GM21423 (cell line): Measurements from ENCODE around the gene PRKAR1B.

ENCODE experiments used
- ATAC-seq: cut with Tn5 transposase; IDR thresholded peaks from one replicate; pipeline ENCODE4 v1.9.1; 2021; ENCODE audit warnings: mild to moderate bottlenecking, moderate library complexity; ENCODE audit not compliant: unreplicated experiment

PRKAR1B gene

GRCh38 chr7:741850-742249 is 14.8 kb upstream of the PRKAR1B start:
- no peak for ATAC-seq

DNA sequence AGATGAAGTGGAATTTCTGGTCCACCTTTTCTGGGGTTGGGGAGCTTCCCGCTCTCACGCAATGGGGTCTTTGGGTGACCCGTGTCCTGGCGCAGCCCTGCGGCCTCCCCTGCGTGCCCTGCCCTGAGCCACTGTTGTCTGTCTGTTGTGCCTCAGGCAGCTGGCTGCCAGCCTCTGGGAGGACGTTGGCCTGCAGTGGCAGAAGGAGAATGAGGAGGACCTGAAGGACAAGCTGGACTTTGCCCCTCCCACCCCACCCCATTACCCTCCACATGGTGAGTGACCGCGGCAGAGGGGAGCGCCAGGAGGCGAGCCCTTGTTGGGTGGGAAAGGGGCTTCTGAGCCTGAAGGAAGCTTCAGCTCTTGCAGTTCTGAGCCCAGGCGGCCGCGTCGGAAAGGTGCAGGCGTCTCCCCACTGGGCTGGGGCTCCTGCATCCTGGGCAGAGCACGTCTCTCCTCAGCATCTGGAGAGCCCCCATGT is 14.2 kb upstream of the PRKAR1B start:
- no peak for ATAC-seq

- ATAC-seq = no peak
Measured at GRCh38 chr7:739983-740942, 13.2 kb upstream of the PRKAR1B start.

DNA sequence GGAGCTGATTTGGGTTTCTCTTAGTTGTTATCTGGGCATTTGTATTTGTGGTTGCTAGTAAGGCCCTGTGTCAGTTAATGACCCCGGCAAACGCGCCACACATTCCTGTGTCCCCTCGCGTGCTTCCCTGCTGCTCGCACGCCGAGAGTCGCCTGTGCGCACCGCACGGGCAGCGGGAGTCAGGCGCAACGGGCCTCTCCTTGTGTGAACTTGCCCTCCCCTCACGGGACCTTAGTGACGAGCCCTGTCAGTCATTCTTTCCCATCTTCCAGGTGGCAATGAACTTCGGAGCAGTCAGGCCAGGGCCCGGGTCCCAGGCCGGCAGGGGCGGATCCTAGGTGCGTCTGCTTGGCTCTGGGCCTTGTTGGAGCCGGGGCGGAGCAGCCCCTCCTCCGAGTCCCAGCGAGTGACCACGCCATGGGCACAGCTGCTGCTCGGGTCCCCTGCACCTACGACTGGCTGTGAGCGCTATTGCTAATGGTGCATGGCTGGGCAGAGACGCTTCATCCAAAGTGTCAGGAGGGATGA is 12.4 kb upstream of the PRKAR1B start:
- ATAC-seq = no peak

DNA sequence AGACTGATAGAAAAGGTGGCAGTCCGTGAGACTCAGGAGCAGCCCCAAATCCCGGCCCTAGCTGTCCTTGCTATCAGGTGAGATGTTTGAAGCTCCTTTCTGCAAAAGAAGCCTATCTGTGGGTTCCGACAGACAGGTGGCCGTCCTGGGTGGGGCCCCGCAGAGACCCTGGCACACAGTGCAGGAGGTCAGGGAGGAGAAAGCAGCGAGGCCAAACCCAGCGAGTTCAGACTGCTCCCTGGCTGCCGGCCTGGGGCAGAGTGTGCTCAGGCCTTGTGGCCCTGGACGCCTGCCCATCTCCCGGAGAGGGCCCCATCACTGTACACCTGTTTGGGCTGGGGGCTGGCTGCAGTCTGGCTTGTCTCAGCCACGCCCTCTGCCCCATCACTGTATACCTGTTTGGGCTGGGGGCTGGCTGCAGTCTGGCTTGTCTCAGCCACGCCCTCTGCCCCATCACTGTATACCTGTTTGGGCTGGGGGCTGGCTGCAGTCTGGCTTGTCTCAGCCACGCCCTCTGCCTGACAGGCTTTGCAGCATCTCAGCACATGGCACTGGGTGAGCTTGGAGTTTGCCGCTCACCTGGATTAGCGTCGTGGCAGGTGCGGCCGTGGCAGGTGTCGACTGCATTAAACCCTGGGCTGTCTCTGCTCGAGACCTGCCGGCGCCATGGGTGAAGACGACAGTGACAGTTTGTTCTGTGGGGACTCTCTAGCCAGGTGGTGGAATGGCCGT is 11.8 kb upstream of the PRKAR1B start:
- no peak for ATAC-seq

GRCh38 chr7:738241-738640 is 11.2 kb upstream of the PRKAR1B start:
- ATAC-seq = no peak

GRCh38 chr7:734808-735207 is 7.7 kb upstream of the PRKAR1B start:
- no peak for ATAC-seq

DNA sequence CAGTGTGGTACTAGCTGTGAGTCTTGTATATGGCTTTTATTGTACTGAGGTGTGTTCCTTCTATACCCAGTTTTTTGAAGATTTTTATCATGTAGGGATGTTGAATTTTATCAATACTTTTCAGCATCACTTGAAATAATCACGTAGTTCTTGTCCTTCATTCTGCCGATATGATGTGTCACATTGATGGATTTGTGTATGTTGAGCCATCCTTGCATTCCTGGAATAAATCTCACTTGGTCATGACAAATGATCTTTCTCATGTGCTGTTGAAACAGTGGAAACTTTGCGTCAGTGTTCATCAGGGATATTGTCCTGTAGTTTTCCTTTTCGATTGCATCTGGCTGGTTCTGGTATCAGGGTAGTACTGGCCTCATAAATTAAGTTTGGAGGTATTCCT is 7.1 kb upstream of the PRKAR1B start:
- ATAC-seq = no peak

DNA sequence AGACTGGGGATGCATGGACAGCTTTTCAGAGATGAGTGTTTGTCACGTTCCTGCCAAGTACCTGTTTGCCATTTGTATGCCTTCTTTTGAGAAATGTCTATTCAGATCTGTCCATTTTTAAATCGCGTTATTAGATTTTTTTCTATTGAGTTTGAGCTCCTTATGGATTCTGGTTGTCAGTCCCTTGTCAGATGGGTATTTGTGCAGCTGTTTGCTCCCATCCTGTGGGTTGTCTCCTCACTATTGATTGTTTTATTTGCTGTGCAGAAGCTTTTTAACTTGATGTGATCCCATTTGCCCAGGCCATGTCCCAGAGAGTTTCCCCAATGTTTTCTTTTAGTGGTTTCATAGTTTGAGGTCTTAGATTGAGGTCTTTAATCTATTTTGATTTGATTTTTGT is 5.5 kb upstream of the PRKAR1B start:
- no peak for ATAC-seq

DNA sequence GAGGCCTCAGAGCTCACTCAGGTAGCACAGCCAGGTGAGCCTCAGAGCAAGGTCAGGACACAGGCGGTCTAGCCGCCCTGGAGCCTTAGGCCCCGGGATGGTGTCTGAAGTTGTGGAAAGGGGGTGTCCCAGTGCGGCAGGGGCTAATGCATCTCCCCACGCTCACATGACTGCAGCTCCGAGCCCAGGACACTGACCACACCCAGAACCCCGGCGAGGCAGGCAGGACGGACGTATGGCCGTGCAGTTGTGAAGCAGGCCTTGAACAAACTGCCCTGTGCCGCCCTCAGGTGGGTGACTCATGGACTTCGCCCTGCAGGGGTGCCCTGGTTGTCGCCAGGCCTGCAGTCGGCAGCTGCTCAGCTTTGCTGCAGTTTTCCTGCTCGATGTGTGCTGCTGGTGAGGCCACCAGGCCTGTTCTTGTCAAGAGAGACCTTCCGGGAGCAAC is 5.0 kb upstream of the PRKAR1B start:
- ATAC-seq = no peak

GRCh38 chr7:731440-732085 is 4.5 kb upstream of the PRKAR1B start:
- ATAC-seq = no peak

GRCh38 chr7:730501-731439 is 3.7 kb upstream of the PRKAR1B start:
- ATAC-seq = no peak

- no peak for ATAC-seq
Measured at GRCh38 chr7:729140-730000, 2.3 kb upstream of the PRKAR1B start.

- no peak for ATAC-seq
Measured at GRCh38 chr7:728602-729001, 1.5 kb upstream of the PRKAR1B start.

GRCh38 chr7:727806-728460 is 852 bp upstream of the PRKAR1B start:
- no peak for ATAC-seq

DNA sequence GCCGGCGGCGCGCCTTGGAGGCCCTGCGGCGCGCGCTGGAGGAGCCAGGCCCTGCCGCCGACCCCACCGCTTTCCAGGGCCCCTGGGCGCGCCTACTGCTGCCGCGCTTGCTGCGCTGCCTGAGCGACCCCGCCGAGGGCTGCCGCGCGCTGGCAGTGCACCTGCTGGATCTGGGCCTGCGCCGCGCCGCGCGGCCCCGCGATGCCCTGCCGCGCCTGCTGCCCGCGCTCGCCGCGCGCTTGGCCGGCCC is 302 bp downstream of the PRKAR1B start:
- no peak for ATAC-seq

- peak; percentile 88 for ATAC-seq
Measured at GRCh38 chr7:726084-726853, 812 bp downstream of the PRKAR1B start, which contains the start of gene DNAAF5. Gene DNAAF5 (plus strand): TSS chr7:726699. CDS start chr7:726721, 22 bp downstream.
